ENCODE data around the gene PGS1.

GRCh38 chr17:78469443-78469842, 91.0 kb downstream of the PGS1 start:
- TF ChIP-seq CTCF (IDR thresholded peaks at IDR 0.05) (no peak), POLR2A (IDR thresholded peaks at IDR 0.05) (no peak), EP300 (IDR thresholded peaks at IDR 0.05) (no peak)

All from tibial nerve (tissue), 4 donors.